ENCODE results near the gene RANBP3.
"Not testable (repeated sequence)": the region's sequence is repeated elsewhere in the genome, so short reads cannot be mapped to it uniquely, and the experiment has no call there.

Gene RANBP3

GRCh38 chr19:5963259-5963658 lies 14.7 kb downstream of the RANBP3 start:
- DNase-seq: not testable (repeated sequence)

DNA sequence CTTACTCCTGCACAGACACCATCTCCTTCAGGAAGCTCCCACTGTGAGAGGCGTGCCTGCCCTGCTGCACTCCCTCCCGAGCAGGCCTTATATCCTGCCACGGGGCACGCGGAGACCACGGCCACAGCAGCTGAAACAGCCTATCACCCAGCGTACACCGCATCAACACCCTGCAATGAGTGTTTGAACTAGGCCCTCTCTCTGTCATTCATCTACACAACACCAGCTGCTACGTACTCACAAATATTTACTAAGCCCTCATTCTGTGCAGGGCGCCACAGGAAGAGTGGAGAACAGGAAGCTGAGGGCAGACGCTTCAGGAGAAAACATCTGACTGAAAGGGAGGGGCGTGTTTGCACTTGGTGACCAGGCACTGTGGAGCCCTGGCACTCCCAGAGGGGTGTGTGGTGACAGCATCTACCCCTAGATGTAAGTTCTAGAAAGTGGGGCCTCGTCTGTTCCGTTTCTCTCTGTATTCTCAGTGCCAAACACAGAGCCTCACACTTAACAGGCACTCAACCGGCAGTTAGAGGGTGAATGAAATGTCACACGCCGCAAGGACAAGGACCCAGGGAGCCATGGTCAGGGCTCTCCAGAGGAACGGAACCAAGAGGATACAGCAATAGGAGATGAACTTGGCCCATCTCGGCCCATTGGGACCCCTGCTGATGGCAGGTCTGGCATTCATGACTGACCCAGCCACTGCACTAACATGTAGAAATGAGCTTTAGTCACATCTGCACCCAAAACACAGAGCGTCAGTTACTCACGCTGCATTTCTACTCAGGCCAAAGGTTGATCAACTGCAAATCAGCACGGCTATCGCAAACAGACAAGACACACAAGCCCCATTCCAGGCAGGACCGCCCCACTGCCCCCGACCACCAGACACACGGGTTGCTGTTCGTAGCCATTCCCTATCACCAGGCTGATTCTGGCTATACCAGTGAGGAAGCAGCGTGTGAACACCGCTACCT lies 15.7 kb downstream of the RANBP3 start:
- peak; percentile 77 for DNase-seq

- not testable (repeated sequence) for DNase-seq
Observed at GRCh38 chr19:5961641-5961968, 16.3 kb downstream of the RANBP3 start.

- DNase-seq: no peak
Observed at GRCh38 chr19:5960005-5961001, 17.6 kb downstream of the RANBP3 start.

GRCh38 chr19:5959260-5960004 lies 18.5 kb downstream of the RANBP3 start:
- no peak for DNase-seq

DNA sequence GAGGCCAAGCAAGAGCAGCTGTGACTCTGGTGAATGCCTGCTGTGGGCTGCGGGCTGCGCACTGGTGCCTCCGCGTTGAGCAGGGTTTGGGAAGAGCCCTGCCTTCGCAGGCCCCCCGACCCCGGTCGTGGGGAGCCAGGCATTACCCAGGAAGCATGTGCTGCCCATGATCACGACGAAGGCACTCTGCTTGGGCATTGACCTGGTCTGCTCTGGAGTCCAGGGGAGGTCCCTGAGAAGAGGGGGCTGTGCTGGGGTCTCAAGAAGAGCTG lies 19.2 kb downstream of the RANBP3 start:
- DNase-seq: no peak

- no peak for DNase-seq
Observed at GRCh38 chr19:5958074-5958850, 19.7 kb downstream of the RANBP3 start.

DNA sequence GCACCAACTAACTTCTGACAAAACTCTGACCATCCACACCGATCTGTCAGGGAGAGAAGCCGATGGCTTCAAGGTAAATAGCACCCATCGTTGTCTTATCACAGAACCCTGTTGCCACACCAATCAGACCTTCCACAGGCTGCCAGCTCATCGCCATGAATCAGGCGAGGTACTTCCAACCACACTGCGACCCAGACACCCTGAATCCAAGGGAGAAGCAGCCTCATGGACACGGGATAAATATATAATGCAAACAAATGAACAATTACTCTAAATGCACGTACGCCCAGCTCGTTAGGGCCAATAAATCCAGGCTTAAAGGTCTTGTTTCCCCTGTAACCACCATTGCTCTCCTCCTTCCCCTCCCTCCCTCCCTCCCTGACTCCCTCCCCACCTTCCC lies 20.8 kb downstream of the RANBP3 start:
- no peak for DNase-seq

- DNase-seq: no peak
Observed at GRCh38 chr19:5956728-5957127, 21.2 kb downstream of the RANBP3 start.

- no peak for DNase-seq
Observed at GRCh38 chr19:5956323-5956722, 21.6 kb downstream of the RANBP3 start.

GRCh38 chr19:5955636-5955935 lies 22.4 kb downstream of the RANBP3 start:
- no peak for DNase-seq

DNA sequence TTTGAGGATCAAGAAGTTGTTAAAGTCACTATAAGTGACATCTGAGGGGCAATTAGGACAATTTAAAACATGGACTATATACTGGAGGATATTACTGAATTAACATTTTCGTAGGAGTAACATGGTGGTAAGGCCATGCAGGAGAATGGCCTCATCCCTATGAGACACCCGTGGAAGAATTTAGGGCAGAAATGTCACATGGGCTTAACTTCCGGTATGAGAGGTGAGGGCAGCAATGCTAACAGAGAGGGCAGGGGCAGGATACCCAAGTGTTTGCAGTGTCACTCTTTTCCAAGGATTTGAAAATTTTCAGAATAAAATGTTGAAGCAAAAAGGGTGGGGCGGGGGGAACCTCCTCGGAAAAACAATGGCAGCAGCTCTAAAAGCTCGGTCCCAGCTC lies 23.6 kb downstream of the RANBP3 start:
- no peak for DNase-seq

- DNase-seq: peak; percentile 55
Observed at GRCh38 chr19:5953680-5954213, 24.2 kb downstream of the RANBP3 start.

DNA sequence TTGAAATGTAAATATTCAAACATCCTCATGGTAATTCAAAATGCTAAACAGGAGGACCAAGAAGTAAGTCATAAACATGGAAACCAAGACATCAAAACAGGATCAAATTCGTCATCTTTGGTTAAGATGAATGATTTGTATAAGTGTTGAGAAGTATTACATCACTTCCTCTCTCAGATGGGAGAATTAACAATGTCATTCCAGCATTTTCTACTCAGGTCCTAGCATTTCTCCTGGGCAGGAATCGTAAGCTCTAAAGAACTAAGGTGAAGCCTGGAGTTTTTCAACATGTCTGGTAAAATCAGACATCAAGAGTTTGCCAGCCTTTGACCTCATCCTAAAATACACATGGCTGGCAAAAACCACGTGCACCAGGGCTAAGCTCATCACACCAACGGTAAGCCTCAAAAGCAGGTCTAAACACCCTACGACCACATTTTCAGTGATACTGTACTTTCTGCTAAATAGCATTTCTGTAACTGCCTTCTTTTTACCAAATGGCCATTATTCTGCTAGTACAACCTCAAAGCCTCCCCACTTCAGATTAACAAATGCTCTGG lies 24.8 kb downstream of the RANBP3 start:
- DNase-seq: no peak

GRCh38 chr19:5952193-5953029 lies 25.5 kb downstream of the RANBP3 start:
- no peak for DNase-seq

- DNase-seq: no peak
Observed at GRCh38 chr19:5951338-5951861, 26.5 kb downstream of the RANBP3 start.

GRCh38 chr19:5950741-5951140 lies 27.2 kb downstream of the RANBP3 start:
- no peak for DNase-seq

DNA sequence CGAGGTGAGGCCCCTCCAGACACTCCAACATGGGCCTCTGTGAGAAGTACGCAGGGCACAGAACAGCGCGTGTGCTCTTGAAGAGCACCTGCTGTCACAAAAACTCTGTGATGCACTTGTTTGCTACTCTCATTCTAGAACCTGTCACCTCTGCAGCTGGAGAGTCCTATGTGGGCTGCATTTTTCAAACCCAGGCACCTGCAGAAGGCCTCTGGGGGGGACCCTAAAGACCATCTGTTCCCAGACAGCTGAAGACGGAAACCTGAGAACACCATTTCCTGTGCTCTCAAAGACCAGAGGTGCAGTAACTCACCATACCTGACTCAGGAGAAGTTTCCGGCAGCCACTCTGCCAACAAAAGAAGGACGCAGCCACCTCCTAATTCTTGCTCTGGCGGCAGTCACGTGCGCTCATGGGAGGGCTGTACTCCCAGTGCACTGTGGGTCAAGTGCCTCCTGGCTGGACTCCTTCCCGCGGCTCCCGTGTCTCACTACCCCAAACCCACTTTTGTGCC lies 28.1 kb downstream of the RANBP3 start:
- DNase-seq: no peak

DNA sequence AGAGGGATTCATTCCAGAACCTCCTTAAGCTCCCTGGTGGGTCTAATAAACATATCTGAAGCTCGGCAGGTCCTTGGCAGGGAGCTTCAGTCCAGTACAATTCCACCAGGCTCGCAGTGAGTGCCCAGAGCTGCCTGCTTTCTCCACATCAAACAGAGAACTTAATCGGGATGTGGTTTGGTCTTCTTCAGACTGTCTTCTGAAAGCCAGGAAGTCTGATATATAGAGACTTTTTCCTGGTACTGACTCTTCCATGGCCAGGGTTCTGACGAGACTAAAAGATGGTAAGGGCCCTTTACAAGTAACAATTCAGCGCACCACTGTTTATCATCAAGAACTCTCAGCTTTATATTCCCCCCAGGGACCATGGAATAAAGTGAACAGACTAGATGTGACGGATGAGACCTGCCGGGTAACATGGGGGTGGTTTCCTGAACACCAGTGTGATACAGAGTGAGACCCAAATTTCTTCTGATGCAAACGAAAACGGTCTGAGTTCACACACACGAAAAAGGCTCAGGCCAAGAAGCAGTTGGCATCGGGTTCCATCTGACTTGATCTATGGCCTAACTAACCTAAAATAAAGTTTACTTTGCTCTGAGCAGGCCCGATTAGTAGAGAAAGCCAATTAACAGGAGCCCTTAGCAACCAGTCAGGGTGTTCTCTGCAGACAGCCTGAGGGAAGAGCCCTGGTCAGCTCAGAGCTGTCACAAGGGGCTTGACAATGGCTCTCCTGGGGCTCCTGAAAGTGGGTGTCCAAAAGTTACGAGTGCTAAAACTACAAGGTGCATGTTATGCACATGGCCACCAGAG lies 29.0 kb downstream of the RANBP3 start:
- no peak for DNase-seq

DNA sequence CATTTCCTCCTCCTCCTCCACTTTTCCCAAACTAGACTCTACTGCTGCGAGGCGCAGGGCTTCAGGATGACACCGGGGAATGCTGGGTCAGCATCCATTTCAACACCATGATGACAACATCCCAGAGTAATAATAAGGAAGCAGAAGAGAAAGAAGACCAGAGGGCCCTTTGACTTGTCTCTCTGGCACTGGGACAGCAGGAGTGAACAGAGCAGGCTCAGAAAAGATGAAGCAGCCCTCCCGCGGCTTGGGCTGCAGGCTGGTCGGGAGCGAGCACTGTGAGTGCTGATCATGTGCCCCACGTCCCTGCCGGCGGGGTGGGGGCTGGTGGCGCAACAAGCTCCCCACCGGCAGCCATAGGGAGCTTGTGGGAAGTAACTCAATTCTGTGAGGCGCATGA lies 30.5 kb downstream of the RANBP3 start:
- DNase-seq: no peak
